Measurements from ENCODE around the gene TAS1R1. TPM values are rescaled to one million over a fixed set of nuclear protein-coding genes. Genes with fewer than 3 reads are reported as not detected.

TAS1R1 gene
- polyA plus RNA-seq, 5 donors: 0.17 to 0.54 (median 0.19) TPM; not detected in 1

DNA sequence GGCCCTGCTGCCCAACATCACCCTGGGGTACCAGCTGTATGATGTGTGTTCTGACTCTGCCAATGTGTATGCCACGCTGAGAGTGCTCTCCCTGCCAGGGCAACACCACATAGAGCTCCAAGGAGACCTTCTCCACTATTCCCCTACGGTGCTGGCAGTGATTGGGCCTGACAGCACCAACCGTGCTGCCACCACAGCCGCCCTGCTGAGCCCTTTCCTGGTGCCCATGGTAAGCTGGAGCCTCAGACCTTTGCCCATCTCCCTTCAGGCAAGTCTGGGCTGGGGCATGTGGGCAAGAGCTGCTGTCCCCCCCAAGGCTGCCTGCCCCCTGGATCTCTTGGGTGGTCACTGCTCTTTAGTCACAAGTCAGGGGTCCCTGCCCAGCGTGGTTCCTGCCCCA lies 15.9 kb downstream of the TAS1R1 start:
- no peak for DNase-seq

DNA sequence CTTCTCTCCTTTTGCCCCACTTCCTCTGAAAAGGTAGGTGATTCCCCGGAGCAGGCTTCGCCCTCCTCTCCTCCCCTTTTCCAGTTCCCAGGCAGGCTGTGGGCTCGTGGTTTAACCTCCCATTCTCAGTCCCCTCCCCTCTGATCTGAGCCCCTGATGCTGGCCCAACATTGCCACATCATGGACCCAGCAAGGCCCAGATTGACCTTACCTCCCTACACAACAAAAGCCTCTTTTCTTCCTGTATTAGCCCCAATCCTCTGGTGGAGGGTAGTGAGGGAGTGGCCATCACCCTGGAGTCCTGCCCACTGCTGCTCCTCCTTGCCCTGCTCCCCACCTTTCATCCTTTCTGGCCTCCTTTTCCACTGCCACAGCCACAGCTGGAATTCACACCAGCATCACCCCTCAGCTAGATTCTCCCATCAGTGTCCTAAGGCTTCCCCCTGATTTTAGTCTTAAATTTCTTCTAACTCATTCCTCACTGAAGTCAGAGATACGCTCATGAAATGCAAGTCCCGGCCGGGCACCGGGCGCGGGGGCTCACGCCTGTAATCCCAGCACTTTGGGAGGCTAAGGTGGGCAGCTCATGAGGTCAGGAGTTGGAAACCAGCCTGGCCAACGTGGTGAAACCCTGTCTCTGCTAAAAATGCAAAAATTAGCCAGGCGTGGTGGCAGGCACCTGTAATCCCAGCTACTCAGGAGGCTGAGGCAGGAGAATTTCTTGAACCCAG lies 17.7 kb downstream of the TAS1R1 start:
- DNase-seq: no peak

DNA sequence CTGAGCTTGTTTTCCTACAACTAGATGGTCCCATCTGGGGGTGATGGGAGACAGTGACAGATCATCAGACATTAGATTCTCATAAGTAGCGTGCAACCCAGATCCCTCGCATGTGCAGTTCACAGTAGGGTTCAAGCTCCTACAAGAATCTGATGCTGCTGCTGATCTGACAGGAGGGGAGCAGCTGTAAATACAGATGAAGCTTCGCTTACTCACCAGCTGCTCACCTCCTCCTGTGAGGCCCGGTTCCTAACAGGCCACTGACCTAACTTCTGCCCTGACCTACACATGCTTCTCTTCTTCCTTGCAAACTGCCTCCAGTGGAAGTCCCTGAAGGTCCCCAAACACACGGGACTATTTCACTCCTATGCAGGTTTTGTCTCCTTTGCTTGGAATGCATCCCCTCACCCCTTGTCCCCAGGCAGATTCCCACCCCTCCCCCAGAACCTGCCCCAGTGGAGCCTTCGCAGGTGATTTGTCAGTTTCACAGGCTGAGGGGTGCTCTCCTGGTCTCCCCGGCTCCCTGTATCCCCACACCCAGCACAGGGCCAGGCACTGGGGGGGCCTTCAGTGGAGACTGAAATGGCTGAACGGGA lies 19.0 kb downstream of the TAS1R1 start:
- DNase-seq: no peak

DNA sequence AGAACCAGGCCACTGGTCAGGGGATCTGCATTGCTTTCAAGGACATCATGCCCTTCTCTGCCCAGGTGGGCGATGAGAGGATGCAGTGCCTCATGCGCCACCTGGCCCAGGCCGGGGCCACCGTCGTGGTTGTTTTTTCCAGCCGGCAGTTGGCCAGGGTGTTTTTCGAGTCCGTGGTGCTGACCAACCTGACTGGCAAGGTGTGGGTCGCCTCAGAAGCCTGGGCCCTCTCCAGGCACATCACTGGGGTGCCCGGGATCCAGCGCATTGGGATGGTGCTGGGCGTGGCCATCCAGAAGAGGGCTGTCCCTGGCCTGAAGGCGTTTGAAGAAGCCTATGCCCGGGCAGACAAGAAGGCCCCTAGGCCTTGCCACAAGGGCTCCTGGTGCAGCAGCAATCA lies 19.7 kb downstream of the TAS1R1 start:
- DNase-seq: no peak

DNA sequence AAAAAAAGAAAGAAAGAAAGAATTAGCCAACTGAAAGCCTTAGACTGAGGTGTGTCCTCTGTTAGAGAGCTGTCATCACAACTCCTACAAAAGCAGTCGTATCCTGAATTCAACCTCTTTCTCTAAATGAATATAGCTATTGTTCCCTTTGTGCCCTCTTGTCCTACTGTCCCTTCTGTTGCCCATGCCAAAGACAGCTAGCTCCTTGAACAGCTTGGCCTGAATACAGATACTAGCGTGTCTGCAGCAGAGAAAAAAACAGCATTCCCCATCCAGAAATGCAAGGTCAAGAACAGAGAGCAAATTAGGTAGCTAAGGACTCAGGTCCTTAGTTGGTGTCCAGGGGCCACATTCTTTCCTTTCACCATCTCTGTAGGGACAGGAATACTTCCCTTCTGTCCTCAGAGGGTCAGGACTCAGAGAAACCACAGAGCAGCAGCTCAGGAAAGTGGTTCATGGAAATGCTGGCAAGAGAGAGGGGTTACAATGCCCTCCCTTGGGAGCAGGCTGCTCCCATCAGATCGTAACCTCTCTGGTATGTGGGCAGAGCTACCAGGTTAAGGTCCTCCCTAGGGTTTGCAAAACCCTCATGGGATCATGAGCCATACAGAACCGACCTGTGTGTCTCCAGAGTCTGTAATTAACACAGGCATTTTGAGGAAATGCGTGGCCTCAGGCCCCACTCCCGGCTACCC lies 22.9 kb downstream of the TAS1R1 start:
- no peak for DNase-seq

DNA sequence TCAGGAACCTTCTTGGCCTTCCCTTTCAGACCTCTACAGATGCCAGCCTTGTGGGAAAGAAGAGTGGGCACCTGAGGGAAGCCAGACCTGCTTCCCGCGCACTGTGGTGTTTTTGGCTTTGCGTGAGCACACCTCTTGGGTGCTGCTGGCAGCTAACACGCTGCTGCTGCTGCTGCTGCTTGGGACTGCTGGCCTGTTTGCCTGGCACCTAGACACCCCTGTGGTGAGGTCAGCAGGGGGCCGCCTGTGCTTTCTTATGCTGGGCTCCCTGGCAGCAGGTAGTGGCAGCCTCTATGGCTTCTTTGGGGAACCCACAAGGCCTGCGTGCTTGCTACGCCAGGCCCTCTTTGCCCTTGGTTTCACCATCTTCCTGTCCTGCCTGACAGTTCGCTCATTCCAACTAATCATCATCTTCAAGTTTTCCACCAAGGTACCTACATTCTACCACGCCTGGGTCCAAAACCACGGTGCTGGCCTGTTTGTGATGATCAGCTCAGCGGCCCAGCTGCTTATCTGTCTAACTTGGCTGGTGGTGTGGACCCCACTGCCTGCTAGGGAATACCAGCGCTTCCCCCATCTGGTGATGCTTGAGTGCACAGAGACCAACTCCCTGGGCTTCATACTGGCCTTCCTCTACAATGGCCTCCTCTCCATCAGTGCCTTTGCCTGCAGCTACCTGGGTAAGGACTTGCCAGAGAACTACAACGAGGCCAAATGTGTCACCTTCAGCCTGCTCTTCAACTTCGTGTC lies 23.7 kb downstream of the TAS1R1 start:
- no peak for DNase-seq

DNA sequence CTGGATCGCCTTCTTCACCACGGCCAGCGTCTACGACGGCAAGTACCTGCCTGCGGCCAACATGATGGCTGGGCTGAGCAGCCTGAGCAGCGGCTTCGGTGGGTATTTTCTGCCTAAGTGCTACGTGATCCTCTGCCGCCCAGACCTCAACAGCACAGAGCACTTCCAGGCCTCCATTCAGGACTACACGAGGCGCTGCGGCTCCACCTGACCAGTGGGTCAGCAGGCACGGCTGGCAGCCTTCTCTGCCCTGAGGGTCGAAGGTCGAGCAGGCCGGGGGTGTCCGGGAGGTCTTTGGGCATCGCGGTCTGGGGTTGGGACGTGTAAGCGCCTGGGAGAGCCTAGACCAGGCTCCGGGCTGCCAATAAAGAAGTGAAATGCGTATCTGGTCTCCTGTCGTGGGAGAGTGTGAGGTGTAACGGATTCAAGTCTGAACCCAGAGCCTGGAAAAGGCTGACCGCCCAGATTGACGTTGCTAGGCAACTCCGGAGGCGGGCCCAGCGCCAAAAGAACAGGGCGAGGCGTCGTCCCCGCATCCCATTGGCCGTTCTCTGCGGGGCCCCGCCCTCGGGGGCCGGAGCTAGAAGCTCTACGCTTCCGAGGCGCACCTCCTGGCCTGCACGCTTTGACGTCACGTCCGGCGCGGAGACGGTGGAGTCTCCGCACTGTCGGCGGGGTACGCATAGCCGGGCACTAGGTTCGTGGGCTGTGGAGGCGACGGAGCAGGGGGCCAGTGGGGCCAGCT lies 24.4 kb downstream of the TAS1R1 start, which contains the start of gene ZBTB48:
Gene ZBTB48 (plus strand): TSS at position 621 of the 745 bp plus-strand sequence. CDS start 616 bp downstream, outside the sequence.
- peak; percentile 99 for DNase-seq

DNA sequence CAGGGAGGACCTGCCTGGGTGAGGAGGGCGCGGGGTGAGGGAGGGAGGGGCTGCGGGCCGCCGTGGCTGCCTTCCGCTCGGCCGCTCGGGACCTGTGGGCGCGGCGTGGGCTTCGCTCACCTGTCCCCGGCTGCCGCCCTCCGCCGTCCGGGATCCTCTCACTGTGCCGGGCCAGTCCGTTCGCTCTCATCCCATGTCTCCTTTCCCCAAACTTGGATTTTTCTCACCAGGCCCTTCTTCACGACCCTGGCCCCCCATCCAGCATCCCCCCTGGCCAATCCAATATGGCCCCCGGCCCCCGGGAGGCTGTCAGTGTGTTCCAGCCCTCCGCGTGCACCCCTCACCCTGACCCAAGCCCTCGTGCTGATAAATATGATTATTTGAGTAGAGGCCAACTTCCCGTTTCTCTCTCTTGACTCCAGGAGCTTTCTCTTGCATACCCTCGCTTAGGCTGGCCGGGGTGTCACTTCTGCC lies 25.0 kb downstream of the TAS1R1 start:
- no peak for DNase-seq

DNA sequence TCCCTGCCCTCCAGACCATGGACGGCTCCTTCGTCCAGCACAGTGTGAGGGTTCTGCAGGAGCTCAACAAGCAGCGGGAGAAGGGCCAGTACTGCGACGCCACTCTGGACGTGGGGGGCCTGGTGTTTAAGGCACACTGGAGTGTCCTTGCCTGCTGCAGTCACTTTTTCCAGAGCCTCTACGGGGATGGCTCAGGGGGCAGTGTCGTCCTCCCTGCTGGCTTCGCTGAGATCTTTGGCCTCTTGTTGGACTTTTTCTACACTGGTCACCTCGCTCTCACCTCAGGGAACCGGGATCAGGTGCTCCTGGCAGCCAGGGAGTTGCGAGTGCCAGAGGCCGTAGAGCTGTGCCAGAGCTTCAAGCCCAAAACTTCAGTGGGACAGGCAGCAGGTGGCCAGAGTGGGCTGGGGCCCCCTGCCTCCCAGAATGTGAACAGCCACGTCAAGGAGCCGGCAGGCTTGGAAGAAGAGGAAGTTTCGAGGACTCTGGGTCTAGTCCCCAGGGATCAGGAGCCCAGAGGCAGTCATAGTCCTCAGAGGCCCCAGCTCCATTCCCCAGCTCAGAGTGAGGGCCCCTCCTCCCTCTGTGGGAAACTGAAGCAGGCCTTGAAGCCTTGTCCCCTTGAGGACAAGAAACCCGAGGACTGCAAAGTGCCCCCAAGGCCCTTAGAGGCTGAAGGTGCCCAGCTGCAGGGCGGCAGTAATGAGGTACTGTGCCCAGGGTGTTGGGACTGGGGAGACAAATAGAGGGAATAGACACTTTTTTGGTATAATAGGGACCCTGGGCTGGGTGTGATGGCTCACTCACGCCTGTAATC lies 25.7 kb downstream of the TAS1R1 start:
- DNase-seq: no peak

DNA sequence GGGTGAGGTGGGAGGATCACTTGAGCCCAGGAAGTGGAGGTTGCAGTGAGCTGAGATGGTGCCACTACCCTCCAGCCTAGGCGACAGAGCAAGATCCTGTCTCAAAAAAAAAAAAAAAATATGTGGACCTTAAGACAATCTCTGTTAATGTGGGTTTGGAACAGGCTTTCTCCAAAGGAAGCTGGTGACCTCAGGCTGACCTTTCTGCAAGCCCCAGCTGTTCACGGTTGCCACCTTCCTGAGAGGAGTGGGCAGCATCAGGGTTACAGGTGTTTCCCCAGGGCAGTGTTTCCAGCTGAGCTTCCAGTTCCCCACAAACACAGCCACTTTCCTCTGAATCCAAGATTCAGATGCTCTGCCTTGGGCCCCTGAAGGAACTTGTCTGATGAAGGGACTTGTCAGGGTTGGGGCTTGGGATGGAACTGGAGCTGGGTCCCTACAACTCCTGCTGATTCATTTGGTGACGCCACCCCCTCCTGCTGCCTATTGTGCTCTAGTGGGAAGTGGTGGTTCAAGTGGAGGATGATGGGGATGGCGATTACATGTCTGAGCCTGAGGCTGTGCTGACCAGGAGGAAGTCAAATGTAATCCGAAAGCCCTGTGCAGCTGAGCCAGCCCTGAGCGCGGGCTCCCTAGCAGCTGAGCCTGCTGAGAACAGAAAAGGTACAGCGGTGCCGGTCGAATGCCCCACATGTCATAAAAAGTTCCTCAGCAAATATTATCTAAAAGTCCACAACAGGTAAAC lies 26.6 kb downstream of the TAS1R1 start:
- no peak for DNase-seq

DNA sequence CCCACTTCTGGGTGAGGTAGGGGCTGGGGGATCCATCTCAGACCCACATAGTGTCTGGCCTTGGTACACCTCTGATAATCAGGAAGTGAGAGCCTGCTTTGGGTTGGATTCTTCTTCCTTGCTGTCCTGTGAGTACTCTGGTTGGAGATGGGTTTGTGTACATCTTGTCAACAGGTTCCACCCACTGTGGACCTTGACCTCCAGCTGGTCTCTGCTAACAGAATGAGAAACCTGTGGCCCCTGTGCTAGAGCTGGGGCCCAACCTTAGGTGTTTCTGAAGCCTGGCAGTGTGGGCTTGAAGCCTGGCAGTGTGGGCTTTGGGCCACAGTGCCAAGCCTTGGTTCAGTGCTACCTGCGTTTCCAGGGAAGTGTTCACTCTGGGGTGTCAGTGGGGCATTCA lies 27.3 kb downstream of the TAS1R1 start:
- DNase-seq: no peak

DNA sequence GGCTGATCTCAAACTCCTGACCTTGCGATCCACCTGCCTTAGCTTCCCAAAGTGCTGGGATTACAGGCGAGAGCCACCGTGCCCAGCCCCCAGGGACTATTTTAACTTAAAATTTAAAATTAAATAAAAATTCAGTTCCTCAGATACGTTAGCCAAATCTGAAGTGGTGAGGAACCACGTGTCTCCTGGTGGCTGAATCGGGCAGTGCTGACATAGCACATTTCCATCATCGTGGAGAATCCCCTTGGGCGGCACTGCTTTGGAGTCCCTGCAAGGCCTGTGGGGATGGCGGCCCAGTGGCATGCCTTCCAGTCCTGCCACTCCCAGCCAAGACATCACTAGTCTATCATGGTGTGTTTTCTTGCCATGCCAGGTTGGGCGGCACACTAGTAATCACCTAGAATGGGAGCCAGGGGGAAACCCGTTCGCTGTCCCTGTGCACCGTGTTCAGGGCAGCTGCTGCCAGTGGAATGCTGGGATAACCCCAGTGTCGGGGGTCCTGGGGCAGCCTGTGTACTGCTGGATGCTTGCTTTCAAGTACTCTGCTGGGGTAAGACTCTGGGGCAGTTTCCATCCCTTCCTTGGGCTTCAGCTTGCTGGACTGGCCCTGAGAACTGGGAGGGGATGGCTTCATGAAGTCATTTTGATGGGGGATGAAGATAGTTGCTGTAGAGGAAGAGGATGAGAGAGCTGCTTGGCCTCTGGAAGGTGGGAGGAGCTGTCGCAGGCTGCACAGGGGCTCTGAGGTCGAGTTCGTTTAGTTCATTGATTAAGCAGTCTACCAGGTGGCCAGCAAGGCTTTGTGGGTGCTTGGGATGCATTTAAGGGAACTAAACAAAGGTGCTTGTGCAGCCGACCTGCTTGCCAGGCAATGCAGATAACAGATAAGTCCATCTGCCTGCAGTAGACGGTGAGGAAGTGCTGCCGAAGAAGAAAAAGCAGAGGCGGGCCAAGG lies 29.3 kb downstream of the TAS1R1 start:
- DNase-seq: no peak

DNA sequence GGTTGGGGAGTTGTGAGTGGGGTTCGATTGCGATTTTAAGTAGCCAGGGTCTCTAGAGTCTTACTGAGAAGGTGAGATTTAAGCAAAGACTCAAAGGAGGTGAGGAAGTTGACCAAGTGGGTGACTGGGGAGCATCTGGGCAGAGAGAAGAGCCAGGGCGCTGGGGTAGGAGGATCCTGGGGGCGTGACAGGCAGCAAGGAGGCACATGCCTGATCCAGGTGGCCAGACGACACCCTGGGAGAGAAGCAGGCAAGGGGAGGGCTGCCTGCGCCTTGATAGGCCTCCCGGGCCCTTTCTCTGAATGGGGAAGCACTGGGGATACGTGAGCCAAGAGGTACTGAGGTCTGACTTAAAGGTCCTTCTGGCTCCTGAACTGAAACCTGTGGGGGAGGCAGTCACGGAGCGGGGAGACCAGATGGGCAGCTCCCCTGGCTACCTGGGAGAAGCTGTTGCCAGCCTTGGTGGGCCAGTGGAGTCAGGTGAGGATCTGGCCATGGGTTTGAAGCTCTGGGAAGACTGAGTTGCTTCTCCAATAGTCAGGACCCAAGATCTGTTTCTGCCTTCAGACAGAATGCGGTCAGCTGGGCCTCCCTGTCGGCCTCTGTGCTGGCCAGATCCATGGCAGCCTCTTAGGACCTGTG lies 30.1 kb downstream of the TAS1R1 start:
- DNase-seq: no peak

DNA sequence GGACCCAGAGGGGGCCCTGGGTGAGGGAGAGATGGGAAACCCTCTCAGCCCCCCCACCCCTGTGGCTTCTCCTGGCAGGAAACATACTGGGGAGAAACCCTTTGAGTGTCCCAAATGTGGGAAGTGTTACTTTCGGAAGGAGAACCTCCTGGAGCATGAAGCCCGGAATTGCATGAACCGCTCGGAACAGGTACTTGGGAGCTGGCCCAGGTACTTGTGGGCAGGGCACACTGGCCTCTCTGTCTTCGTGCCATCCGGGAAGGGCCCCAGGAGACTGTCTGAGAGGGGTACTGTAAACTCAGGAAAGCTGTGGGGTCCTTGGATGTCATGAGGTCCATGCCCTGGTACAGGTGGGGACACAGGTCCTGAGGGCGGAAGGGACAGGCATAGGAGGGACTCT lies 30.7 kb downstream of the TAS1R1 start:
- DNase-seq: no peak

DNA sequence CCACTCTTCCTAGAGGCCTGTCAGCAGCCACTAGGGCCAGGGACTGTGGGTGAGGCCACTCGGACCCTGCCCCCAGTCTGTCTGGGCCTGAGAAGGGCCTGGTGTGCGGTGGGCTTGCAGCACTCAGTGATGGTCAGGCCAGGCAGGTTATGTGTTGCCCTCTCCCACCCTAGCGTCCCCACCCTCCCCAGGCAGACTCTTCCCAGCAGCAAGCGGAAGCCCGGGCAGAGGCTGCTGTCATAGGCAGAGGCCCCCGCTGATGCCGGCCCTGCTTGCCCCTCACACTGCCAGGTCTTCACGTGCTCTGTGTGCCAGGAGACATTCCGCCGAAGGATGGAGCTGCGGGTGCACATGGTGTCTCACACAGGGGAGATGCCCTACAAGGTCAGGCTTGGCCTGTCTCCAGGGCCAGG lies 31.3 kb downstream of the TAS1R1 start:
- no peak for DNase-seq

DNA sequence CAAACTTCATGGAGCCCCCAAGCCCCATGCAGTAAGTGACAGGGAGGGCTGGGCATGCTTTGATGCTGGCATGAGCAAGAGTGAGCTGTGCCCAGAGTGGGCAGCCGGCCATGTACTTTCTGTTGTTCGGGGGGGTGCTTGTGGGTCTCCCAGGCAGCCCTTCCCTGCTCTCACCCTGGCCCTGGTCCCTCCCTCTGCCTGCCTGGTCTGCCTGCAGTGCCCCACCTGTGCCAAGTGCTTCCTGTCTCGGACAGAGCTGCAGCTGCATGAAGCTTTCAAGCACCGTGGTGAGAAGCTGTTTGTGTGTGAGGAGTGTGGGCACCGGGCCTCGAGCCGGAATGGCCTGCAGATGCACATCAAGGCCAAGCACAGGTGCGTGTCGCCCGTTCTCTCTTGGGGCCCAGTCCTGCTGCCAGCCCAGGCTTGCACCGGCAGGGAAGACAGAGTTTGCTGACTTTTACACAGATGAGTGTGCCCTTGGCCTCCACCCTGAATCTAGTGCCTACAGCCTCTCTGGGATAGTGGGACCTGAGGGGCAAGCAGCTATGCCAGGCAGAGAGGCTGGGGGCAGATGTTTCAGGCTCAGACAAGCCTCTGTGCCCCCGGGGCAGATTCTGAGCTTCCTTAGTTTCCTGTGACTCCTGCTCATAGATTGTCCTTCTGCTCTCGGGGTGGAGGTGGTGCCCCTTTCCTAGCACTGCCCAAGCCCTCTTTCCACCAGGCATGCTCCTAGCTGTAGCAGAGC lies 32.3 kb downstream of the TAS1R1 start:
- no peak for DNase-seq
